Stimulated activated CD8-positive, alpha-beta memory T cell treated with anti-CD3 and anti-CD28 coated beads, Interleukin-12 subunit alpha, Interleukin-12 subunit beta, amount 100 ng/mL, for 1 hour (primary cell): ENCODE results near the gene COL27A1.

Experiments
- DNase-seq: peaks from one replicate; pipeline ENCODE4 v3.0.0-alpha.2; 2020; ENCODE audit warnings: low read depth

COL27A1 gene

GRCh38 chr9:114343471-114344187 is 188.3 kb downstream of the COL27A1 start:
- DNase-seq, result no peak

GRCh38 chr9:114344188-114344566 is 188.8 kb downstream of the COL27A1 start:
- DNase-seq, result no peak

- DNase-seq, result no peak
Observed at GRCh38 chr9:114344692-114345091, 189.4 kb downstream of the COL27A1 start.

- no peak for DNase-seq
Observed at GRCh38 chr9:114345493-114346065, 190.2 kb downstream of the COL27A1 start.

- no peak for DNase-seq
Observed at GRCh38 chr9:114346146-114346545, 190.8 kb downstream of the COL27A1 start.

- DNase-seq, result no peak
Observed at GRCh38 chr9:114347675-114348074, 192.3 kb downstream of the COL27A1 start.

GRCh38 chr9:114348261-114348905 is 193.0 kb downstream of the COL27A1 start:
- no peak for DNase-seq

- DNase-seq, result peak; percentile 40
Observed at GRCh38 chr9:114348906-114349482, 193.7 kb downstream of the COL27A1 start.

GRCh38 chr9:114349713-114350480 is 194.6 kb downstream of the COL27A1 start:
- DNase-seq, result no peak

GRCh38 chr9:114350636-114351401 is 195.5 kb downstream of the COL27A1 start:
- DNase-seq, result no peak

GRCh38 chr9:114351932-114352331 is 196.6 kb downstream of the COL27A1 start:
- DNase-seq, result no peak

GRCh38 chr9:114355821-114356220 is 200.5 kb downstream of the COL27A1 start:
- no peak for DNase-seq

GRCh38 chr9:114356792-114357191 is 201.5 kb downstream of the COL27A1 start:
- no peak for DNase-seq

- no peak for DNase-seq
Observed at GRCh38 chr9:114357360-114357759, 202.0 kb downstream of the COL27A1 start.

GRCh38 chr9:114357911-114358328 is 202.6 kb downstream of the COL27A1 start:
- no peak for DNase-seq

- DNase-seq, result no peak
Observed at GRCh38 chr9:114359801-114360200, 204.5 kb downstream of the COL27A1 start.

- DNase-seq, result no peak
Observed at GRCh38 chr9:114361542-114361941, 206.2 kb downstream of the COL27A1 start.
